Left ventricle myocardium inferior (tissue), 1 donor: Measurements from ENCODE around the gene B9D1. TPM values are rescaled to one million over a fixed set of nuclear protein-coding genes. Genes with fewer than 3 reads are reported as not detected.

Experiments used
- DNase-seq: peaks from one replicate; pipeline ENCODE4 v3.0.0-alpha.2; 2020
- H3K27ac ChIP-seq: fragments of 200-600 bp; replicated peaks from 2 replicates; pipeline ENCODE4 v1.8.0; 2021
- H3K27me3 ChIP-seq: fragments of 200-600 bp; 2 replicates; pipeline ENCODE4 v1.8.0; 2021; ENCODE audit warnings: low read depth
- H3K36me3 ChIP-seq: fragments of 200-600 bp; 2 replicates; pipeline ENCODE4 v1.8.0; 2021
- H3K4me1 ChIP-seq: fragments of 200-600 bp; 2 replicates; pipeline ENCODE4 v1.8.0; 2021
- H3K4me3 ChIP-seq: fragments of 200-600 bp; 2 replicates; pipeline ENCODE4 v1.8.0; 2021; ENCODE audit warnings: mild to moderate bottlenecking, moderate library complexity
- H3K9me3 ChIP-seq: fragments of 200-600 bp; replicated peaks from 2 replicates; pipeline ENCODE4 v1.8.0; 2021
- CTCF ChIP-seq: fragments of 200-600 bp; IDR thresholded peaks from 2 replicates; pipeline ENCODE4 v1.8.0; 2021; ENCODE audit warnings: antibody characterized with exemption, mild to moderate bottlenecking, borderline replicate concordance
- intact Hi-C: fragments of 100-400 bp; cut with micrococcal nuclease; formaldehyde crosslinking; loops from one replicate; pipeline ENCODE4 v1.11.0; 2022
- total RNA-seq: library from RNA; stranded (reverse); fragmentation: NEBNext Ultra II Directional; extraction: Animal tissue kit (Norgen Biotek cat#: 25700); gene quantifications from one replicate; pipeline ENCODE4 v1.2.1, GENCODE V29; 2021
- donor health status: DM: no; HTN: yes; CAD: no; lungs with severe emphysema.

B9D1 gene
- total RNA-seq, 1 donor from 2014 or later = 8.8 TPM

DNA sequence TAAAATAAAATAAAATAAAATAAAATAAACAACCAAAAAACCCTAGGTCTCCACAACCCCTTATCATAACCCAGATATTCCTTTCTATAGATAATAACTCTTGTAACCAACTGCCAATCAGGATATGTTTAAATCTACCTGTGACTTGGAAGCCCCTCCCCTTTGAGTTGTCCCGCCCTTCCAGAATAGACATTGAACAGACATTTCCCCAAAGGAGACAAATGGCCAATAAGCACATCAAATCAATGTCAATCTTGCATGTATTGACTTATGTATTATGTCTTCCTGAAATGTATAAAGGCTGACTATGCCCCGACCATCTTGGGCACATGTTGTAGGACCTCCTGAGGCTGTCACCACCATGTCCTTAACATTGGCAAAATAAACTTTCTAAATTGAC is 14.3 kb upstream of the B9D1 start:
- peaks cover 29% of the 10 kb centered on the region for H3K4me1 ChIP-seq
- no peak for TF ChIP-seq CTCF
- peak overlapping the region; percentile 97 for H3K27ac ChIP-seq
- no peak for DNase-seq
- no peaks in the 10 kb centered on the region for H3K27me3 ChIP-seq
- peak overlapping the region; percentile 92 for H3K4me3 ChIP-seq
- peaks cover 18% of the 10 kb centered on the region for H3K36me3 ChIP-seq
- intact Hi-C loops = no loop called here
- no peaks in the 10 kb centered on the region for H3K9me3 ChIP-seq

- intact Hi-C loops = no loop called here
- Histone ChIP-seq H3K4me3 (no peak overlapping the region), H3K36me3 (peaks cover 7% of the 10 kb centered on the region), H3K9me3 (no peaks in the 10 kb centered on the region), H3K27me3 (no peaks in the 10 kb centered on the region), H3K4me1 (peaks cover 40% of the 10 kb centered on the region), H3K27ac (no peak overlapping the region)
- DNase-seq = no peak
- TF ChIP-seq CTCF = no peak
These were observed 13.2 kb upstream of the B9D1 start for GRCh38 chr17:19375732-19376131.

DNA sequence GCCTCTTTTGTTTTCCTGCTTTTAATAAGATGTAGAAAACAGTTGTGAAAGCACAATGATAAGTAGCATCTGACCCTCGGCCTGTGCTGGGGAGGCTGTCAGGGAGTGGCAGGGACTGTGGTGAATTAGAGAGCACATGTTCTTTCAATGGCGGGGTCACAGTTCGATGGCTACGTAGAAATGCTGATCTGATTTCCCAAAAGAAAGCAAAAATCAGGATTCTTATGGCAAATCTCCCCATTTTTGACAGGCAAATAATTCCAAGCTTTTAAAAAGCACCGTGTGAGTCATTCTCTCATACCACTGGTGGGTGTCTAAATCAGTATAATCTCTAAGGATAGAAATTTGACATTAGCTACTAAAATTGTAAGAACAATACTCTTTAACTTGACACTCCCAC is 11.6 kb upstream of the B9D1 start:
- Histone ChIP-seq H3K27me3 (no peaks in the 10 kb centered on the region), H3K36me3 (no peaks in the 10 kb centered on the region), H3K4me1 (peaks cover 45% of the 10 kb centered on the region), H3K4me3 (no peak overlapping the region), H3K9me3 (no peaks in the 10 kb centered on the region), H3K27ac (no peak overlapping the region)
- intact Hi-C loops = no loop called here
- TF ChIP-seq CTCF = no peak
- DNase-seq = no peak

- intact Hi-C loops = no loop called here
- TF ChIP-seq CTCF = no peak
- no peak for DNase-seq
These were observed 10.5 kb upstream of the B9D1 start for GRCh38 chr17:19372866-19373504.

GRCh38 chr17:19372439-19372838 is 9.9 kb upstream of the B9D1 start:
- H3K4me3 ChIP-seq = no peak overlapping the region
- no peaks in the 10 kb centered on the region for H3K27me3 ChIP-seq
- H3K27ac ChIP-seq = no peak overlapping the region
- DNase-seq = no peak
- H3K4me1 ChIP-seq = peaks cover 41% of the 10 kb centered on the region
- no peaks in the 10 kb centered on the region for H3K9me3 ChIP-seq
- H3K36me3 ChIP-seq = no peaks in the 10 kb centered on the region
- TF ChIP-seq CTCF = no peak
- intact Hi-C loops = no loop called here

More at GRCh38 chr17:19372866-19373504, 10.5 kb upstream of the B9D1 start:
- Histone ChIP-seq H3K27ac (no peak overlapping the region), H3K27me3 (no peaks in the 10 kb centered on the region), H3K4me3 (no peak overlapping the region), H3K36me3 (no peaks in the 10 kb centered on the region), H3K9me3 (no peaks in the 10 kb centered on the region), H3K4me1 (peaks cover 41% of the 10 kb centered on the region)
